ENCODE measurements around the gene OXCT1.
"Not testable (repeated sequence)": the region's sequence is repeated elsewhere in the genome, so short reads cannot be mapped to it uniquely, and the experiment has no call there.

Gene OXCT1

GRCh38 chr5:41772056-41772455 lies 98.2 kb downstream of the OXCT1 start:
- no peak for DNase-seq

GRCh38 chr5:41770799-41771198 lies 99.4 kb downstream of the OXCT1 start:
- no peak for DNase-seq

- DNase-seq: no peak
These were observed 101.5 kb downstream of the OXCT1 start for GRCh38 chr5:41768692-41769091.

DNA sequence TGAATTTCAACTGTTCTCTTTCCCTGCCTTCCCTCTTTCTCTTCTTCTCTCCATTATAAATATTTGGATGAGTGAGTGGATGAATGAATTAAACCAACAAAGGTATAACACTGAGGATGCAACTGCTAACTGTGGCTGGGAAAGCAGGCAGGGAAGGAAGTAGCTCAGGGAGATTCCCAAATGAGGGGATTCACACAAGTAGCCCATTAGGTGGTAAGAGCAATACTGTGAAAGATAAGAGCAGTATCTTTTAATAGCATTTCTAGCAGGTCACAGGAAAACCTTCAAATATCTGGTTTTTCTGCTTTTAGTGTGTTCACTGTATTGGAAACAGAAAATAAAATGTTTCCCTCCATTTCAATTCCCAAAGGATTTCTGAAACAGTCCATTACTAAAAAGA lies 105.6 kb downstream of the OXCT1 start:
- DNase-seq: no peak

- DNase-seq: no peak
These were observed 106.7 kb downstream of the OXCT1 start for GRCh38 chr5:41763574-41763973.

GRCh38 chr5:41763081-41763480 lies 107.1 kb downstream of the OXCT1 start:
- no peak for DNase-seq

DNA sequence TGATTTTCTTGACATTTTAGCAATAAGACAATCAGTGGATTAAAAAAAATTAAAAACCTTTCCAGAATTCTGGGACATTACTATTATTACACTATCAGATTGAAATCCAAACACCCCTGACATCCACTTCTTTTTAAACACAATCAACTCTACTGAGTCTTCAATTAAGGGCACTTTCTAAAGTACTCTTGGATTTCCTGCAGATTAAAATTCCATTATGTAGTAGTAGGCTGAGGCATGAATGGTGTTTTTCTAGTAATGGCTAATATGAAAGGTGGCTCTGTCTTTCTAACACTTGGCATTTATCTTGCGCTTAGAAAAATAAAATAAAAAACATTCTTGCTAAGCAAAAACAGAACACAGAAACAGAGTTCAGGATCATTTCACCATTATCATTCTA lies 107.8 kb downstream of the OXCT1 start:
- DNase-seq: no peak

DNA sequence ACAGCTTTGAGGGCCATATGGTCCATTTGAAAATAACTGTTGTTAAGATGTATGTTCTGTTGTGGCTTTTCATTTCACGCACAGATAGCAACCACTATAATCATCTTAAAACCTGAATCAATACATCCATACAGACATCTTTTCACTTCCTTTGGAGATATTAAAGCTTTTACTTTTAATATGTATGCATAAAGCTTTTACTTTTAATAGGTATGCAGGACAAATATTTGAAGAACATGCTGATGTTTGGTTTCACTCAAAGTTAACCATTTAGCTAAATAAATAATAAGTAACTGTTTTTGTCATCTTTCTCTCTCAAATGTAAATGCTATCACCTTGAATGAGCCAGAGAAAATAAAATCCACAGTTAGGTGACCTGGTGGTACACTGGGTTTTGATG lies 108.6 kb downstream of the OXCT1 start:
- no peak for DNase-seq

- no peak for DNase-seq
These were observed 114.5 kb downstream of the OXCT1 start for GRCh38 chr5:41755705-41756104.

DNA sequence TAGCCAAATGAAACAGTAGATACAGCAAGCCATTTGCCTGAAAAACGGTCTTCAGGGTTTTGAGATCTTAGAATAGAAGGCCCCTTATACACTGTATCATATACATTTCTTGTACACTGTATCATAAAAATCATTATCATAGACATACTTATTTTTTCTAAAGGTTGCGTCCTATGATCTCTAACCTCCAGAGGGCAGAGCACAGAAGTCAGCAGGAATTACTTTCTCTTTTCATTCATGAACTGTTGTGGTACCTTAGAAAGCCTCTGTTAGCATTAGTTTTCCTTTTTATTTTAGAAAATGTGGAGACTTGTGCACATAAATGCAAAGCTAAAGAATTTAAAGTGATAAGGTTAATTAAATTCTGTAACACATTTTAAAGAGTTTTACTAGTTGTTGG lies 115.4 kb downstream of the OXCT1 start:
- peak; percentile 3 for DNase-seq

DNA sequence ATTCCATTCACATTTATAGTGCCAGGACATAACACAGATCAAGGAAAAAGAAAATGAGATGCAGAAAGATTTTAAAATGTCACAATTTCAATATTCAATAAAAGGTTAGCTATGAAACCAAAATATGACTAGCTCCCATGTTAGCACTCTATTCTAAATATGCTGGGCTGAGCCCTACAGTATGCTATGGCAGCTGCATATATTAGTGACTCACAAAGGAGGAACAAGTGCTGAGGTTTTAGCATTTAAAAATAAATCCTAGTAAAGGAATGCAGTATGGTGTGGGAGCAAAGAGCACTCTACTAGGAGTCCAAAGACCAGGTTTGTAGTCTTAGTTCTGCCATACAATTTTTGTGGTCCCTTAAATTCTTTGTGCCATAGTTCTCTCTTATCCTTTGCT lies 118.4 kb downstream of the OXCT1 start:
- DNase-seq: no peak

DNA sequence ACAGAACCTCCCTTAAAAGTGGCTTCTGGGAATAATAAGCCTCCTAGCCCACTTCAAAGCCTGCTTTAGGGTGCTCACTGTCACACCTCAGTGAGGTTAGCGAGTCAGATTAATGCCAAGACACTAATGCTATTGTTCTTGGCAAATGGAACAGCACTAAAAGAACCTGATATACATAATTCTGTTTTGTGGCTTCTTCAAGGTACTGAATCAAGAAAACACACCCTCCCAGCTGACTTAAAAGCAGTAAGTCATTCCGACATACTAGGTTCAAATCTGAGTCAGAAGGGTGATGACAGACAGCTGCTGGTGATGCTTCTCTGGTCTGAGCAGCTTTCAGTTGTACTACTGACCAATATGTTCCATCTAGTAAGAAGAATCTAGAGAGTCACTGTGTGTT lies 121.6 kb downstream of the OXCT1 start:
- no peak for DNase-seq

GRCh38 chr5:41747708-41748107 lies 122.5 kb downstream of the OXCT1 start:
- no peak for DNase-seq

DNA sequence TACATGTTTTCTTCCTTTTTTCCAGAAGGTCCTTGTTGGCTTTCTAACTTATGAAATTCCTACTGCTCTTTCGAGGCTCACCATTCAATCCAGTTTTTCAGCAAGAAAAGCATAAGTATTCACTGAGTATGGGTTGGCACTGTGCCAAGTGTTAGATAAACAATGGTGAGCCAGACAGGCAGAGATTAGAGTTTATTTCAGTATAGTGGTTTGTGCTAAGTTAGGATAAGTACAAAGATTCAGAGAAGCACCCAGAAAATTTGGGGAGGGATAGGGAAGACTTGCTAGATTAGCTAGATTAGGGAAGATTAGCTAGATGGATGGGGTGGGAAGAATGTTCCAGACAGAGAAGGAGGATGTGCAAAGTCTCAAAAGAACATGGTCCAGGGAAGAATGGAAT lies 122.9 kb downstream of the OXCT1 start:
- no peak for DNase-seq

DNA sequence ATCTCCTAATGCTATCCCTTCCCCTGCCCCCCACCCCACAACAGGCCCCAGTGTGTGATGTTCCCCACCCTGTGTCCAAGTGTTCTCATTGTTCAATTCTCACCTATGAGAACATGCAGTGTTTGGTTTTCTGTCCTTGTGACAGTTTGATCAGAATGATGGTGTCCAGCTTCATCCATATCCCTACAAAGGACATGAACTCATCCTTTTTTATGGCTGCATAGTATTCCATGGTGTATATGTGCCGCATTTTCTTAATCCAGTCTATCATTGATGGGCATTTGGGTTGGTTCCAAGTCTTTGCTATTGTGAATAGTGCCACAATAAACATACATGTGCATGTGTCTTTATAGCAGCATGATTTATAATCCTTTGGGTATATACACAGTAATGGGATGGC lies 127.6 kb downstream of the OXCT1 start:
- DNase-seq: not testable (repeated sequence)

DNA sequence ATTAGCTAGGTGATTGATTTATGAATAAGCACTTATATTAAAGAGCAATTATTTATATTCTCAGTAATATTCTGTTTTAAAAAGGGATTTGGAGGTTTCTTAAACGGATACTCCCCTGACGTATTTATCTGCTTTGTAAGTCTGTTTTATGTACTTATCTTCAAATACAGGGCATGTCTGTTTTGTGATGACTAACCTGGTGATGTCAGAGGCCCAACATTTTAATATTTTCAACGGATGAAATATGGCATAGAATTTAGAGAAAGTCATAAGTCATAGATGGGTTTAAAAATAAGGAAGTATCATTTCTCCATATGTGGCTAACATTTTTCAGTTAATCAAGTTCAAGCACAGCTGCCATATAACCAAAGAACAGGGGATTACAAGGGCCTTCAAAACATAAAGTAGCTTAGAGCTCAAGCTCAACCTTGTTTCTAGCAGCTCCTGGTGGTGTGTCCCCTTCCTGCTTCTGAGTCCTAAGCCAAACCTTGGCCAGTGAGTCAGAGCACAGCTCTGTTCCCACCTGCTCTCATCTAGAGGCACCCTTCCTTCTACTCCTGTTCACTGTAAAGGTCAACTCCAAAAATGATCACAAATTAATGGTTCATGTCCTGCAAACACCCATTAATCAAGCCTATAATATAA lies 131.4 kb downstream of the OXCT1 start:
- DNase-seq: no peak

- no peak for DNase-seq
These were observed 133.6 kb downstream of the OXCT1 start for GRCh38 chr5:41736641-41737040.

- DNase-seq: no peak
These were observed 135.0 kb downstream of the OXCT1 start for GRCh38 chr5:41735213-41735612.

GRCh38 chr5:41729381-41729780 lies 140.8 kb downstream of the OXCT1 start:
- not testable (repeated sequence) for DNase-seq

- DNase-seq: no peak
These were observed 141.9 kb downstream of the OXCT1 start for GRCh38 chr5:41728281-41728680.

DNA sequence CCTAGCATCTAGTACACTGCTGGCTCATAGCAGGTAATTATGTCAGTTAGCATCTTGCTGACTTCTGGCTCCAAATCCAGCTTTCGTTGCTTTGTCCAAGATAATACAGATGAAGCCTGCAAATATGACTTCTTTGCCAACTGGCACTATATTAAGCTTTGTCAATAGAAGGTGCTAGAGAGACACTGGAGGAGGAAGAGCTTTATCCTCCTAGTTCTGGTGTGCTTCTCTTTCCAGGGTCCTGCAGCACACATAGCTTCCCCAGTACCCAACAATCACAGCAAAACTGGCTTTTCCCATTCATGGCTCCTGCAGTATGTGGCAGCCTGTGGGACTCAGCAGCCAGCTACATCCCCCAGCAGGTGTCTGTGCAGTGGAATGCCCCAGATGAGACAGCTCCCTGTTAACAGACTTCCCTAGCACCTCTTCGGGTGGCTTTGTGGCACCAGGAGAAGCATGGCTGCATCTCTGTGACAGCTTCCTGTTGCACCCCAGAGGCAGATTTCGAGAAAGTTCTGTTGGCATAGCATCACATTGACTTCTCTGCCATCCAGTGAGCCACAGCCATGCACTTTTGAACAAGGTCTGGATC lies 147.8 kb downstream of the OXCT1 start:
- no peak for DNase-seq

DNA sequence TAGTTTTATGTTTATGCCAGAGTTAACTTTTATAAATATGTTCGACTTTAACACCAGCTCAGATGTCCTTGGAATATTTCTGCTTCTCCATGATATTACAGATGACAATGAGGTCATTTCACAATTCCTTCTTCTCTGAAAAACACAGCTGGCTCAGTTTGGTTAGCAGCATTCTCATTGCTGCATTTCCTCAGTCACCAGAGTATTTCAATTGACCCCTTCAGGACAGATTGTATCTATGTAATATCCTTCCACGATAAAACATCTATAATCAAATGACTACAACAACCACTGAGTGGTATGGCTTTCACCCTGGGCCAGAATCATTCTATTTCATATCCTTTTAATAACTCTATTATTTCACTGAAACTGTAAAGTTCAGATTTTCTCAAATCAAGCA lies 148.7 kb downstream of the OXCT1 start:
- no peak for DNase-seq

DNA sequence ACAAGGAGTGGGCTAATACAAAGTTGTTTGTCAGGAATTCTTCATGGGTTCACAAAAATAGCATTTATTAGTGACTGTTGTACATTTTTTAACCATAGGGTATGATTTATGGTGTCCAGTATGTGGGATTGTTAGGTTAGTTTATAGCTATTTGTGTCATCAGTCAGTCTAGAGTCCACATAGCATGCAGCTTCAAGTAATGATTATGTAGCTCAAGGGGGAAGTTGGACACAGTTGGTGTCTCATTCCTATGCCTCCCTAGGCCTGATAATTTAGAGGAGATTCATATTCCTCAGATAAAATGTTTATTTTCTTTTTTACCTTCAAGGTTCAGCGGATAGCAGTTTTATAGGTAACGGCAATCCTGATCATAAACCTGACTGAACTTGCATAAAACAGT lies 153.8 kb downstream of the OXCT1 start:
- no peak for DNase-seq

DNA sequence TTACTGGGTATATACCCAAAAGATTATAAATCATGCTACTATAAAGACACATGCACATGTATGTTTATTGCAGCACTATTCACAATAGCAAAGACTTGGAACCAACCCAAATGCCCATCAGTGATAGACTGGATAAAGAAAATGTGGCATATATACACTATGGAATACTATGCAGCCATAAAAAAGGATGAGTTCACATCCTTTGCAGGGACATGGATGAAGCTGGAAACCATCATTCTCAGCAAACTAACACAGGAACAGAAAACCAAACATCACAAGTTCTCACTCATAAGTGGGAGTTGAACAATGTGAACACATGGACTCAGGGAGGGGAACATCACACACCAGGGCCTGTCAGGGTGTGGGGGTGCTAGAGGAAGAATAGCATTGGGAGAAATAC lies 155.8 kb downstream of the OXCT1 start:
- DNase-seq: not testable (repeated sequence)

GRCh38 chr5:41708604-41708940 lies 161.7 kb downstream of the OXCT1 start:
- DNase-seq: no peak
